ENCODE measurements around the gene NEK1. TPM values are rescaled to one million over a fixed set of nuclear protein-coding genes. Genes with fewer than 3 reads are reported as not detected.
"Not testable (repeated sequence)": the region's sequence is repeated elsewhere in the genome, so short reads cannot be mapped to it uniquely, and the experiment has no call there.

The NEK1 gene
- total RNA-seq, 2 donors from 2014 or later, result 9.8 to 20.6 TPM

DNA sequence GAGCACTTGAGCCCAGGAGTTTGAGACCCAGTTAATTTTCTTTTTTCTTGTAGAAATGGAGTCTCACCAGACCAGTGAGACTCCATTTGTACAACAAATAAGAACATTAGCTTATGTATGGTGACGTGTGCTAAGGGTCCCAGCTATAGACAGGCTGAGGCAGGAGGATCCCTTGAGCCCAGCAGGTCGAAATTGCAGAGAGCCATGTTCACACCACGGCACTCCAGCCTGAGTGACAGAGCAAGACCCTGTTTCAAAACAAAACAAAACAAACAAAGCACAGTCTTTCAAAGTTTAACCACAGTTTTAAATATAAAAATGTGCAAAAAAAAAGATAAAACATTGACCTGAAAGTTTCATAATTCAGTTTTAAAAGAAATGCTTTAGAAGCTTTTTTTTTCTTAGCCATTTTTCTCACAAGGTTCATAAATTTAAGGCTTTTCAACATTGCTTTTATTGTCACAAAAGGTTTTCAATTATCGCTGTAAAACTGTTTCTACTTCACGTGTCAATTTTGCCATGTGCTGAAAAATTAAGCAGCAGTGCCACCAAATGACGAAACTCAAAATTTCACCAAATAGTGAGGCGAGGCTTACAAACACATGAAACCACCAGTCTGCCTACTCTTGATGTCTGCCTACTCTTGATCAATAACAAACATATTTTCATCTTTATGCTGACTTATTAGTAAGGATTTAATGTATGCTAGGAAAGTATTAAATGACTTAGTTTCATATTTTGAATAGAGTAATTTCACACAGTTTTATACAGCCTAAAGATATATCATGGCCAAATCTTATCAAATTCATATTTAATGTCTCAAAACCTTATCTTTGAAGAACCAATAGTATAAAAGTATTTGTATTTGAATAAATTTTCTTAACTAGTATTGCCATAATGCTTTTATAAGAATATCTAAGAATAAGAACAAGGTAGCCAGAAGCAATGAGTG, 126.3 kb downstream of the NEK1 start:
- H3K36me3 Mint-ChIP-seq, result no peaks in the 10 kb centered on the region
- ATAC-seq (no peak), DNase-seq (ENCODE audit: low spot score) (no peak)
- no peak overlapping the region for H3K27ac Mint-ChIP-seq
- H3K4me3 Mint-ChIP-seq, result no peak overlapping the region
- no peaks in the 10 kb centered on the region for H3K27me3 Mint-ChIP-seq
- no peaks in the 10 kb centered on the region for H3K4me1 Mint-ChIP-seq (ENCODE audit: low read depth in 2 of 2)
- H3K9me3 Mint-ChIP-seq, result no peaks in the 10 kb centered on the region

GRCh38 chr4:169485086-169485485, 127.3 kb downstream of the NEK1 start:
- no peaks in the 10 kb centered on the region for H3K27me3 Mint-ChIP-seq
- no peak for DNase-seq (ENCODE audit: low spot score)
- H3K27ac Mint-ChIP-seq, result no peak overlapping the region
- H3K9me3 Mint-ChIP-seq, result no peaks in the 10 kb centered on the region
- ATAC-seq, result no peak
- no peaks in the 10 kb centered on the region for H3K36me3 Mint-ChIP-seq
- no peak overlapping the region for H3K4me3 Mint-ChIP-seq
- no peaks in the 10 kb centered on the region for H3K4me1 Mint-ChIP-seq (ENCODE audit: low read depth in 2 of 2)

- H3K27ac Mint-ChIP-seq, result no peak overlapping the region
- no peaks in the 10 kb centered on the region for H3K36me3 Mint-ChIP-seq
- ATAC-seq (no peak), DNase-seq (ENCODE audit: low spot score) (no peak)
- no peaks in the 10 kb centered on the region for H3K27me3 Mint-ChIP-seq
- no peak overlapping the region for H3K4me3 Mint-ChIP-seq
- no peaks in the 10 kb centered on the region for H3K4me1 Mint-ChIP-seq (ENCODE audit: low read depth in 2 of 2)
- no peaks in the 10 kb centered on the region for H3K9me3 Mint-ChIP-seq
These were observed 127.9 kb downstream of the NEK1 start for GRCh38 chr4:169484485-169484884.

DNA sequence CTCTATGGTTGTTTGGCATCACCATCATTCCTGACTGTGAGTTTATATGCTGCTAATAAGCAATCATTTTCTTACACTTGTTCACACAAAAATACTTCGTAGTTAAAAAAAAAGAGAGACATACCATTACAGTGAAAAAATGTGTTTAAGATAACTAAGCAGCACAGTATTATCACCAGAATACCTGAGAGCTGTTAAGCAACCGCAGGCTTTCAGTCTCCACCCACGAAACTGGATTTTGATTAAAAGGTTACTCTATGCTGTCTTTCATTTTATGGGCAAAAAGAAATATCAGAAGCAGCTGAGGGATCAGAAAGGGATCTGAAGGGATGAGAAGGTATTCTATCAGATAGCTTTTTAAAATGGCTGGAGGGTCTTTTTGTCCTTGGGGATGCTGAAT, 148.3 kb downstream of the NEK1 start:
- ATAC-seq (no peak), DNase-seq (ENCODE audit: low spot score) (no peak)
- H3K9me3 Mint-ChIP-seq, result peaks cover 3% of the 10 kb centered on the region
- peaks cover 0 to 6% of the 10 kb centered on the region in 2 donors for H3K4me1 Mint-ChIP-seq (ENCODE audit: low read depth in 2 of 2)
- peaks cover 13% of the 10 kb centered on the region for H3K36me3 Mint-ChIP-seq
- H3K27me3 Mint-ChIP-seq, result no peaks in the 10 kb centered on the region
- H3K27ac Mint-ChIP-seq, result no peak overlapping the region
- no peak overlapping the region for H3K4me3 Mint-ChIP-seq

GRCh38 chr4:169460081-169460480, 152.3 kb downstream of the NEK1 start:
- ATAC-seq (no peak), DNase-seq (ENCODE audit: low spot score) (no peak)
- peaks cover 0 to 6% of the 10 kb centered on the region in 2 donors for H3K4me1 Mint-ChIP-seq (ENCODE audit: low read depth in 2 of 2)
- H3K4me3 Mint-ChIP-seq, result no peak overlapping the region
- no peaks in the 10 kb centered on the region for H3K9me3 Mint-ChIP-seq
- peaks cover 28% of the 10 kb centered on the region for H3K36me3 Mint-ChIP-seq
- no peaks in the 10 kb centered on the region for H3K27me3 Mint-ChIP-seq
- no peak overlapping the region for H3K27ac Mint-ChIP-seq

DNA sequence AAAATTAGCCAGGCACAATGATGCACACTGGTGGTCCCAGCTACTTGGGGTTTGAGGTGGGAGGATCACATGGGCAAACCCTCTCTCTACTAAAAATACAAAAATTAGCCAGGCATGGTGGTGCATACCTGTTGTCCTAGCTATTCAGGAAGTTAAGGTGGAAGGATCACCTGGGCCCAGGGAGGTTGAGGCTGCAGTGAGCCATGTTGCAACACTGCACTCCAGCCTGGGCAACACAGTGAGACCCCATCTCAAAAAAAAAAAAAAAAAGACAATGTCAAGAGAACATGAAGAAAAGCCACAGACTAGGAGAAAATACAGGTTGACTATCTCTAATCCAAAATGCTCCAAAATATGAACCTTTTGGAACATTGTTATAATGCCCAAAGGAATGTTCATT, 153.8 kb downstream of the NEK1 start:
- Mint-ChIP-seq H3K9me3 (no peaks in the 10 kb centered on the region), H3K4me1 (ENCODE audit: low read depth in 2 of 2) (peaks cover 0 to 6% of the 10 kb centered on the region in 2 donors), H3K36me3 (peaks cover 36% of the 10 kb centered on the region), H3K27ac (no peak overlapping the region), H3K4me3 (no peak overlapping the region), H3K27me3 (no peaks in the 10 kb centered on the region)
- DNase-seq (ENCODE audit: low spot score), result no peak
- no peak for ATAC-seq

- not testable (repeated sequence) for H3K27ac Mint-ChIP-seq; H3K27me3 Mint-ChIP-seq; H3K4me1 Mint-ChIP-seq (ENCODE audit: low read depth in 2 of 2); H3K4me3 Mint-ChIP-seq; H3K9me3 Mint-ChIP-seq; DNase-seq (ENCODE audit: low spot score); ATAC-seq
- H3K36me3 Mint-ChIP-seq, result peaks cover 44% of the 10 kb centered on the region
These were observed 159.7 kb downstream of the NEK1 start for GRCh38 chr4:169452644-169453043.

GRCh38 chr4:169448935-169449334, 163.4 kb downstream of the NEK1 start:
- DNase-seq (ENCODE audit: low spot score); H3K27me3 Mint-ChIP-seq; H3K4me3 Mint-ChIP-seq; H3K27ac Mint-ChIP-seq; ATAC-seq; H3K4me1 Mint-ChIP-seq (ENCODE audit: low read depth in 2 of 2); H3K9me3 Mint-ChIP-seq: not testable (repeated sequence)
- peaks cover 52% of the 10 kb centered on the region for H3K36me3 Mint-ChIP-seq

DNA sequence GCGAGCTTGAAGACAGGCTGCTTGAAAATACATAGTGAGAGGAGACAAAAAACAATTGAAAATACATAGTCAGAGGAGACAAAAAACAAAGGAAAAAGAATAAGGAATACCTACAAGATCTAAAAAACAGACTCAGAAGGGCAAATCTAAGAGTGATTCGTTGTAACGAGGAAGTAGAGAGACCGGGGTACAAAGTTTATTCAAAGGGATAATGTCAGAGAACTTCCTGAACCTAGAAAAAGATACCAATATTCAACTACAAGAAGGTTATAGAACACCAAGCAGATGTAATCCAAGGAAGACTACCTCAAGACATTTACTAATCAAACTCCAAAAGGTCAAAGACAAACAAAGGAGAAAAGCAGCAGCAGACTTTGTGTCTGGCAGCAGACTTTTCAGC, 165.6 kb downstream of the NEK1 start:
- Mint-ChIP-seq H3K9me3 (peaks cover 18% of the 10 kb centered on the region), H3K27me3 (no peaks in the 10 kb centered on the region), H3K36me3 (peaks cover 62% of the 10 kb centered on the region), H3K4me1 (ENCODE audit: low read depth in 2 of 2) (peaks cover 0 to 9% of the 10 kb centered on the region in 2 donors), H3K27ac (no peak overlapping the region), H3K4me3 (no peak overlapping the region)
- no peak for DNase-seq (ENCODE audit: low spot score)
- ATAC-seq, result no peak

GRCh38 chr4:169443748-169444147, 168.6 kb downstream of the NEK1 start:
- peaks cover 14% of the 10 kb centered on the region for H3K9me3 Mint-ChIP-seq
- ATAC-seq, result no peak

DNA sequence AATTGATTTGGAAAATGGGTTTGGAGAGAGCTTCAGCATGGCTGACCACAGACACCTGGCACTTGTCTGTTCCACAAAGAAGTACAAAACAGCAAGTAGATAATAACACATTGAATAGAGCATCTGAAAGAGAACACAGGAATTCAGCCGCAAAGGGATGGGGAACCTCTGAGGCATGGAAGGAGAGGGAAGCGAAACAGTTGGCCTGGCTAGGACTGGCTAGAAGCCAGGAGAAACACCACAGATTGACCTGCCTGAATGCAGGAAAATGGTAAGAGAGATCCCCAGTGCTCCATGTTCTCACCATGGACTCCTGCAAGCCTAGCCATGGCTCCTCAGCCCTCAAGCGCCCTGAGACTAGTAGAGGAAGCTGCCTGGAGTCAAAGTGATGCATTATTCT, 171.9 kb downstream of the NEK1 start:
- Mint-ChIP-seq H3K36me3 (peaks cover 30% of the 10 kb centered on the region), H3K4me1 (ENCODE audit: low read depth in 2 of 2) (peaks cover 0 to 13% of the 10 kb centered on the region in 2 donors)
- no peak for DNase-seq (ENCODE audit: low spot score)

More at GRCh38 chr4:169443748-169444147, 168.6 kb downstream of the NEK1 start:
- no peak for DNase-seq (ENCODE audit: low spot score)
- Mint-ChIP-seq H3K36me3 (peaks cover 52% of the 10 kb centered on the region), H3K4me1 (ENCODE audit: low read depth in 2 of 2) (peaks cover 0 to 13% of the 10 kb centered on the region in 2 donors), H3K4me3 (no peak overlapping the region), H3K27ac (no peak overlapping the region), H3K27me3 (no peaks in the 10 kb centered on the region)

GRCh38 chr4:169439244-169439643, 173.1 kb downstream of the NEK1 start:
- H3K27me3 Mint-ChIP-seq, result no peaks in the 10 kb centered on the region
- peaks cover 18% of the 10 kb centered on the region for H3K36me3 Mint-ChIP-seq
- no peak overlapping the region for H3K27ac Mint-ChIP-seq
- no peak overlapping the region for H3K4me3 Mint-ChIP-seq
- peaks cover 11% of the 10 kb centered on the region for H3K9me3 Mint-ChIP-seq
- H3K4me1 Mint-ChIP-seq (ENCODE audit: low read depth in 2 of 2), result peaks cover 0 to 13% of the 10 kb centered on the region in 2 donors
- no peak for ATAC-seq
- no peak for DNase-seq (ENCODE audit: low spot score)

More for the DNA sequence above, 171.9 kb downstream of the NEK1 start:
- no peaks in the 10 kb centered on the region for H3K27me3 Mint-ChIP-seq
- ATAC-seq, result no peak
- H3K27ac Mint-ChIP-seq, result no peak overlapping the region
- H3K4me3 Mint-ChIP-seq, result no peak overlapping the region
- H3K9me3 Mint-ChIP-seq, result peaks cover 14% of the 10 kb centered on the region

GRCh38 chr4:169438057-169438480, 174.3 kb downstream of the NEK1 start:
- peaks cover 4% of the 10 kb centered on the region for H3K9me3 Mint-ChIP-seq
- H3K4me1 Mint-ChIP-seq (ENCODE audit: low read depth in 2 of 2), result peaks cover 0 to 13% of the 10 kb centered on the region in 2 donors
- H3K4me3 Mint-ChIP-seq, result no peak overlapping the region
- DNase-seq (ENCODE audit: low spot score), result no peak
- H3K27ac Mint-ChIP-seq, result no peak overlapping the region
- H3K36me3 Mint-ChIP-seq, result peaks cover 7% of the 10 kb centered on the region
- H3K27me3 Mint-ChIP-seq, result no peaks in the 10 kb centered on the region
- ATAC-seq, result no peak

DNA sequence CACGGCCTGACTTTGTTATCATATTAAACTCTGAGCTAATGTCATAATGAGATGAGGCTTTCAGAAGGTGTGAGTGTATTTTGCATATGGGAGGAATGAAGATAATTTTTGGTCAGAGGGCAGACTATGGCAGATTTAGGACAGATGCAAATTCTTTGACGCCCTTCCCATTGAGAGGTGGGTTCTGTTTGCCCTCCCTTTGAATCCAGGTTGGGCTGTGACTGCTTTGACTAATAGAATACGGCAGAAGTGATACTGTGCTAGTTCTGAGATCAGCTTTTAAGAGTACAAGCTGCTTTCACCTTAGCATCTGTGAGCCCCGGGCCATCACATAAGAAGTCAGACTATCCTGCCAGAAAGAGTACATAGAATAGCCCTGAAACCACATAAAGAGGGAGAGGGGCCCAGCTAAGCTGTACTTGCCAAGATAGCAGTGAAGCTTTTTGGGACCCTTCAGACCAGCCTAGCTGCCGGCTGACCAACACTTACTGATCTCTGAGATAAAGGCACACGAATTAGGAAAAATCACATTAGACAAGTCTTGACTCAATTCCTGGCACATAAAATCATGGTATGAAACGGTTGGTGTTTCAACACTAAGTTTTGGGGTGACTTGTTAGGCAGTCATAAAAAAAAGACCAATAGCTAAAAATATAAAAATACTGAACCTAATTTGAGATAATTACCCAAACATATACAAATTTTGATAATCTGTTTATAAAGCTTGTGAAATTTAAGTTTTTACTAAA, 174.9 kb downstream of the NEK1 start:
- H3K27me3 Mint-ChIP-seq, result no peaks in the 10 kb centered on the region

More for the DNA sequence above, 174.9 kb downstream of the NEK1 start:
- Mint-ChIP-seq H3K9me3 (peaks cover 4% of the 10 kb centered on the region), H3K36me3 (peaks cover 5% of the 10 kb centered on the region), H3K4me3 (no peak overlapping the region), H3K4me1 (ENCODE audit: low read depth in 2 of 2) (peaks cover 0 to 13% of the 10 kb centered on the region in 2 donors), H3K27ac (no peak overlapping the region)
- DNase-seq (ENCODE audit: low spot score) (no peak), ATAC-seq (no peak)
